Esophagus muscularis mucosa (tissue), 3 donors: Measurements from ENCODE around the gene SNX18.

ENCODE experiments used
- CTCF ChIP-seq, 3 experiments: fragments of 200-600 bp in 2 of 3; fragments of 450-650 bp in 1 of 3; sonication (generic) in 2 of 3; IDR thresholded peaks; one replicate each; pipeline ENCODE4 v1.5.1; 2017 to 2019; ENCODE audit warnings: antibody characterized with exemption in 3 of 3, mild to moderate bottlenecking in 2 of 3, moderate library complexity in 1 of 3
- POLR2AphosphoS5 ChIP-seq, 2 donors: sonication (generic); formaldehyde crosslinking; IDR thresholded peaks; one replicate each; pipeline ENCODE4 v1.6.1; 2017; ENCODE audit warnings: antibody characterized with exemption in 2 of 2

GRCh38 chr5:54476682-54477081 lies 40.9 kb upstream of the SNX18 start:
- TF ChIP-seq POLR2AphosphoS5 (IDR thresholded peaks at IDR 0.05) = no peak
- TF ChIP-seq CTCF (IDR thresholded peaks at IDR 0.05) = no peak
